HL-60 (cell line): ENCODE results near the gene OR2J1.

Experiments
- CTCF ChIP-seq: IDR thresholded peaks from one replicate; pipeline ENCODE4 v1.5.1; 2011; ENCODE audit warnings: low read length, control low read depth, inconsistent platforms; ENCODE audit not compliant: insufficient read depth
- POLR2AphosphoS5 ChIP-seq: IDR thresholded peaks from 2 replicates; pipeline ENCODE4 v1.6.1; 2012; ENCODE audit warnings: low read depth

- TF ChIP-seq CTCF (no peak), POLR2AphosphoS5 (no peak)
Observed at GRCh38 chr6:29137724-29138123, 38.4 kb downstream of the OR2J1 start.
